Heart left ventricle (tissue), 16 donors: ENCODE data around the gene MSLN. TPM values are rescaled to one million over a fixed set of nuclear protein-coding genes. Genes with fewer than 3 reads are reported as not detected.
"Not testable (repeated sequence)": the region's sequence is repeated elsewhere in the genome, so short reads cannot be mapped to it uniquely, and the experiment has no call there.

ENCODE experiments used
- ATAC-seq, 4 donors: fragments of 200-7000 bp; cut with Tn5 transposase; one replicate each; pipeline ENCODE4 v1.9.1; 2020 to 2022; ENCODE audit warnings: moderate library complexity in 4 of 4, mild to moderate bottlenecking in 3 of 4, moderate number of reproducible peaks in 1 of 4
- DNase-seq, 5 donors: peaks; one replicate each; pipeline ENCODE4 v3.0.0-alpha.2; 2020
- H3K27ac ChIP-seq, 12 donors: fragments of 200-600 bp; sonication (generic) in 4 of 12; one replicate each; pipeline versions ENCODE4 v1.5.0 to v1.8.0; 2016 to 2022; ENCODE audit warnings: mild to moderate bottlenecking in 2 of 12
- H3K27me3 ChIP-seq, 9 donors: fragments of 200-600 bp; sonication (generic) in 2 of 9; one replicate each; pipeline versions ENCODE4 v1.5.1 to v1.8.0; 2016 to 2022; ENCODE audit warnings: mild to moderate bottlenecking in 3 of 9
- H3K36me3 ChIP-seq, 9 donors: fragments of 200-600 bp; sonication (generic) in 2 of 9; one replicate each; pipeline versions ENCODE4 v1.5.0 to v1.8.0; 2018 to 2022; ENCODE audit warnings: mild to moderate bottlenecking in 2 of 9
- H3K4me1 ChIP-seq, 12 donors: fragments of 200-600 bp; sonication (generic) in 4 of 12; one replicate each; pipeline versions ENCODE4 v1.5.0 to v1.8.0; 2016 to 2022; ENCODE audit warnings: mild to moderate bottlenecking in 3 of 12
- H3K4me3 ChIP-seq, 12 donors: fragments of 200-600 bp; sonication (generic) in 4 of 12; one replicate each; pipeline versions ENCODE4 v1.5.0 to v1.8.0; 2017 to 2022; ENCODE audit warnings: mild to moderate bottlenecking in 9 of 12, moderate library complexity in 4 of 12
- H3K9me3 ChIP-seq, 12 donors: fragments of 200-600 bp; sonication (generic) in 4 of 12; one replicate each; pipeline versions ENCODE4 v1.5.0 to v1.8.0; 2016 to 2022; ENCODE audit warnings: mild to moderate bottlenecking in 1 of 12
- CTCF ChIP-seq, 12 donors: fragments of 200-600 bp; sonication (generic) in 4 of 12; IDR thresholded peaks; one replicate each; pipeline versions ENCODE4 v1.5.0 to v1.8.0; 2018 to 2022; ENCODE audit warnings: antibody characterized with exemption in 12 of 12, mild to moderate bottlenecking in 5 of 12
- POLR2A ChIP-seq, 2 donors: fragments of 450-650 bp; IDR thresholded peaks; one replicate each; pipeline ENCODE4 v1.6.1; 2017; ENCODE audit warnings: antibody characterized with exemption in 2 of 2, mild to moderate bottlenecking in 2 of 2, moderate library complexity in 2 of 2
- WGBS, 4 donors: extraction: QIAGEN DNeasy Blood & Tissue Kit in 2 of 4; methylation state at CpG; one replicate each; pipeline versions ENCODE4 v1.1.5 to v1.1.7; 2013 to 2018; 5-methylcytosine and 5-hydroxymethylcytosine counted together
- intact Hi-C, 10 donors: fragments of 100-400 bp; cut with DNase I; formaldehyde crosslinking; loops; one replicate each; pipeline versions ENCODE4 v1.11.1 to v1.14.2; 2022
- polyA plus RNA-seq, 2 donors: library from polyadenylated mRNA; stranded (reverse); fragments of 200-250 nt; gene quantifications; one replicate each; pipeline ENCODE4 v1.2.3, GENCODE V29; 2013
- total RNA-seq, 9 donors: library from RNA; depleted of rRNA in 2 of 9; stranded (reverse); fragments of >200 nt in 2 of 9; fragmentation: NEBNext Ultra II Directional in 3 of 9; extraction: Animal tissue kit (Norgen Biotek cat#: 25700) in 3 of 9; gene quantifications; one replicate each; pipeline versions ENCODE4 v1.1.0 to v1.2.4, GENCODE V29; 2016 to 2023
- donor health status: ischemic (EF 13 %, LVEDD 7.1; RV severe dilation, severe dysfunction).
- donor health status: healthy with polysubstance abuse.
- donor health status: DM: no; HTN: yes; CAD: no.
- donor health status: DM: no; HTN: no; CAD: no.
- donor health status: ischemic (EF 25% LVEDD 6.9; RV normal size, moderate dysfunction).
- donor health status: ischemic (EF 25% LVEDD 5.7; RV mildly dilated, moderate dysfunction).
- donor health status: healthy.
- donor health status: DM: yes; HTN: yes; CAD: no.
- donor health status: ischemic (EF 35%, LVEDD 5.7; RV mildly dilated, moderate dysfunction).
- donor health status: nonischemic (EF 11% LVEDD 7.7; RV severe dilation, severe dysfunction).
- donor health status: DM: yes; HTN: yes; CAD: no.
- donor health status: PGD.
- donor health status: ischemic (EF 29% LVEDD 5.4; RV normal size, mild dysfunction).
- donor health status: nonischemic (EF 23%, LVEDD 6.1; RV moderate dilation, normal function).

Gene MSLN
- total and polyA plus RNA-seq, 11 donors = 0.48 to 82.2 (median 0.50) TPM; not detected in 8

GRCh38 chr16:774086-775001, 13.8 kb downstream of the MSLN start:
- 81 to 86% (median 83%) methylated on average over 18 to 46 of the region's 46 CpGs for WGBS, 4 donors

GRCh38 chr16:775236-775796, 14.8 kb downstream of the MSLN start:
- no peak for ATAC-seq
- no peak for DNase-seq

More at GRCh38 chr16:774086-775001, 13.8 kb downstream of the MSLN start:
- Histone ChIP-seq H3K36me3 (no peaks in the 10 kb centered on the region), H3K27ac (no peak overlapping the region), H3K9me3 (no peaks in the 10 kb centered on the region), H3K4me1 (no peaks in the 10 kb centered on the region), H3K4me3 (no peak overlapping the region), H3K27me3 (peaks cover 0 to 25% (median 3%) of the 10 kb centered on the region in 9 donors)
- no peak for ATAC-seq
- no peak for TF ChIP-seq CTCF (IDR thresholded peaks at IDR 0.05)
- no peak for TF ChIP-seq POLR2A (IDR thresholded peaks at IDR 0.05)
- intact Hi-C loops = no loop called here
- no peak for DNase-seq

GRCh38 chr16:776298-776697, 15.8 kb downstream of the MSLN start:
- H3K4me3 ChIP-seq, ATAC-seq, intact Hi-C loops, H3K9me3 ChIP-seq, DNase-seq, H3K27ac ChIP-seq, H3K4me1 ChIP-seq, H3K36me3 ChIP-seq: not testable (repeated sequence)
- 90 to 92% (median 91%) methylated on average over 10 of the region's 10 CpGs for WGBS, 4 donors
- H3K27me3 ChIP-seq = peaks cover 3 to 40% (median 8%) of the 10 kb centered on the region in 9 donors

More at GRCh38 chr16:775236-775796, 14.8 kb downstream of the MSLN start:
- Histone ChIP-seq H3K27me3 (peaks cover 3 to 35% (median 8%) of the 10 kb centered on the region in 9 donors), H3K4me3 (no peak overlapping the region), H3K9me3 (no peaks in the 10 kb centered on the region), H3K27ac (no peak overlapping the region), H3K4me1 (no peaks in the 10 kb centered on the region), H3K36me3 (no peaks in the 10 kb centered on the region)
- intact Hi-C loops = no loop called here
- 78 to 87% (median 80%) methylated on average over 34 to 36 of the region's 36 CpGs for WGBS, 4 donors
- no peak for TF ChIP-seq POLR2A (IDR thresholded peaks at IDR 0.05)

- DNase-seq = no peak
- Histone ChIP-seq H3K36me3 (no peaks in the 10 kb centered on the region), H3K9me3 (no peaks in the 10 kb centered on the region), H3K4me1 (no peaks in the 10 kb centered on the region), H3K4me3 (no peak overlapping the region), H3K27ac (no peak overlapping the region), H3K27me3 (peaks cover 3 to 45% (median 11%) of the 10 kb centered on the region in 9 donors)
- 89 to 93% (median 90%) methylated on average over 9 of the region's 9 CpGs for WGBS, 4 donors
- ATAC-seq = no peak
- TF ChIP-seq CTCF (IDR thresholded peaks at IDR 0.05) (no peak), POLR2A (IDR thresholded peaks at IDR 0.05) (no peak)
- intact Hi-C loops = no loop called here
Observed at GRCh38 chr16:776824-777223, 16.3 kb downstream of the MSLN start.

- no peak for TF ChIP-seq POLR2A (IDR thresholded peaks at IDR 0.05)
- TF ChIP-seq CTCF (IDR thresholded peaks at IDR 0.05) = no peak
- Histone ChIP-seq H3K27ac (no peak overlapping the region), H3K4me1 (no peaks in the 10 kb centered on the region), H3K27me3 (peaks cover 3 to 55% (median 12%) of the 10 kb centered on the region in 9 donors), H3K4me3 (no peak overlapping the region), H3K36me3 (no peaks in the 10 kb centered on the region), H3K9me3 (no peaks in the 10 kb centered on the region)
- intact Hi-C loops = no loop called here
- ATAC-seq = no peak
- no peak for DNase-seq
- 18 to 24% (median 23%) methylated on average over 15 to 16 of the region's 16 CpGs for WGBS, 4 donors
Observed at GRCh38 chr16:777826-778225, 17.3 kb downstream of the MSLN start.
